Measurements from ENCODE around the gene VPS54. TPM values are rescaled to one million over a fixed set of nuclear protein-coding genes. Genes with fewer than 3 reads are reported as not detected.

The VPS54 gene
- polyA plus RNA-seq, 1 donor (not counting 4 experiments of a cell fraction or from before 2014, with no cell fraction given): 18.2 TPM

- dilution Hi-C loops (cut with MboI; ENCODE audit: extremely low pct_ligation_motif_present, low sequenced_read_pairs): no loop called here
- no peak overlapping the region for H3K4me3 ChIP-seq (ENCODE audit: control insufficient read depth in 2 of 3, extremely low read depth in 1 of 3, insufficient read depth in 2 of 3, low read depth in 1 of 3, low read length in 3 of 3)
- H4K20me1 ChIP-seq (ENCODE audit: control insufficient read depth, extremely low read depth, insufficient read depth, low read length): no peaks in the 10 kb centered on the region
- no peaks in the 10 kb centered on the region for H3K9me1 ChIP-seq (ENCODE audit: control insufficient read depth, extremely low read depth, insufficient read depth, low read length)
- no peak overlapping the region for H2AFZ ChIP-seq (ENCODE audit: control insufficient read depth, low read length)
- no peaks in the 10 kb centered on the region for H3K36me3 ChIP-seq (ENCODE audit: control insufficient read depth in 2 of 2, extremely low read depth in 1 of 2, insufficient read depth in 2 of 2, low read length in 2 of 2)
- DNase-seq (ENCODE audit: low read depth, low spot score) (no peak), FAIRE-seq (no peak)
- no peak overlapping the region for H3K9ac ChIP-seq (ENCODE audit: control insufficient read depth, extremely low read depth, insufficient read depth, low read length)
- no peak overlapping the region for H3K4me2 ChIP-seq (ENCODE audit: control insufficient read depth, extremely low read depth, insufficient read depth, low read depth, low read length)
- TF ChIP-seq, protein P1, sequence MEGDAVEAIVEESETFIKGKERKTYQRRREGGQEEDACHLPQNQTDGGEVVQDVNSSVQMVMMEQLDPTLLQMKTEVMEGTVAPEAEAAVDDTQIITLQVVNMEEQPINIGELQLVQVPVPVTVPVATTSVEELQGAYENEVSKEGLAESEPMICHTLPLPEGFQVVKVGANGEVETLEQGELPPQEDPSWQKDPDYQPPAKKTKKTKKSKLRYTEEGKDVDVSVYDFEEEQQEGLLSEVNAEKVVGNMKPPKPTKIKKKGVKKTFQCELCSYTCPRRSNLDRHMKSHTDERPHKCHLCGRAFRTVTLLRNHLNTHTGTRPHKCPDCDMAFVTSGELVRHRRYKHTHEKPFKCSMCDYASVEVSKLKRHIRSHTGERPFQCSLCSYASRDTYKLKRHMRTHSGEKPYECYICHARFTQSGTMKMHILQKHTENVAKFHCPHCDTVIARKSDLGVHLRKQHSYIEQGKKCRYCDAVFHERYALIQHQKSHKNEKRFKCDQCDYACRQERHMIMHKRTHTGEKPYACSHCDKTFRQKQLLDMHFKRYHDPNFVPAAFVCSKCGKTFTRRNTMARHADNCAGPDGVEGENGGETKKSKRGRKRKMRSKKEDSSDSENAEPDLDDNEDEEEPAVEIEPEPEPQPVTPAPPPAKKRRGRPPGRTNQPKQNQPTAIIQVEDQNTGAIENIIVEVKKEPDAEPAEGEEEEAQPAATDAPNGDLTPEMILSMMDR (optimal IDR thresholded peaks at IDR 0.05 in 1 of 3, IDR thresholded peaks at IDR 0.05 in 1 of 3, conservative IDR thresholded peaks at IDR 0.05 in 1 of 3; ENCODE audit: extremely low read depth in 1 of 3, insufficient read depth in 2 of 3, low read length in 3 of 3): no peak
- TF ChIP-seq EZH2 (IDR thresholded peaks at IDR 0.05; ENCODE audit: low read length): no peak
- no peaks in the 10 kb centered on the region for H3K4me1 ChIP-seq (ENCODE audit: control insufficient read depth, extremely low read depth, insufficient read depth, low read length)
- peaks cover 55% of the 10 kb centered on the region for H3K79me2 ChIP-seq (ENCODE audit: control insufficient read depth, insufficient read depth, low read length)
- no peak overlapping the region for H3K27ac ChIP-seq (ENCODE audit: control insufficient read depth, insufficient read depth, low read length)
- H3K9me3 ChIP-seq (ENCODE audit: control insufficient read depth, low read depth, low read length): no peaks in the 10 kb centered on the region
- no peaks in the 10 kb centered on the region for H3K27me3 ChIP-seq (ENCODE audit: control insufficient read depth, extremely low read depth, insufficient read depth, low read length)
Measured at GRCh38 chr2:64008434-64009009, 10.7 kb downstream of the VPS54 start.

GRCh38 chr2:64007924-64008323 lies 11.3 kb downstream of the VPS54 start:
- dilution Hi-C loops (cut with MboI; ENCODE audit: extremely low pct_ligation_motif_present, low sequenced_read_pairs): no loop called here
- no peak for FAIRE-seq
- Histone ChIP-seq H3K9me1 (ENCODE audit: control insufficient read depth, extremely low read depth, insufficient read depth, low read length) (no peaks in the 10 kb centered on the region), H3K27ac (ENCODE audit: control insufficient read depth, insufficient read depth, low read length) (no peak overlapping the region), H3K4me3 (ENCODE audit: control insufficient read depth in 2 of 3, extremely low read depth in 1 of 3, insufficient read depth in 2 of 3, low read depth in 1 of 3, low read length in 3 of 3) (no peak overlapping the region), H3K36me3 (ENCODE audit: control insufficient read depth in 2 of 2, extremely low read depth in 1 of 2, insufficient read depth in 2 of 2, low read length in 2 of 2) (no peaks in the 10 kb centered on the region), H3K79me2 (ENCODE audit: control insufficient read depth, insufficient read depth, low read length) (peaks cover 53% of the 10 kb centered on the region), H3K27me3 (ENCODE audit: control insufficient read depth, extremely low read depth, insufficient read depth, low read length) (no peaks in the 10 kb centered on the region), H3K9ac (ENCODE audit: control insufficient read depth, extremely low read depth, insufficient read depth, low read length) (no peak overlapping the region), H3K4me1 (ENCODE audit: control insufficient read depth, extremely low read depth, insufficient read depth, low read length) (no peaks in the 10 kb centered on the region), H2AFZ (ENCODE audit: control insufficient read depth, low read length) (no peak overlapping the region), H3K9me3 (ENCODE audit: control insufficient read depth, low read depth, low read length) (no peaks in the 10 kb centered on the region), H4K20me1 (ENCODE audit: control insufficient read depth, extremely low read depth, insufficient read depth, low read length) (no peaks in the 10 kb centered on the region), H3K4me2 (ENCODE audit: control insufficient read depth, extremely low read depth, insufficient read depth, low read depth, low read length) (no peak overlapping the region)
- TF ChIP-seq, protein P1 (optimal IDR thresholded peaks at IDR 0.05 in 1 of 3, IDR thresholded peaks at IDR 0.05 in 1 of 3, conservative IDR thresholded peaks at IDR 0.05 in 1 of 3; ENCODE audit: extremely low read depth in 1 of 3, insufficient read depth in 2 of 3, low read length in 3 of 3): no peak
- TF ChIP-seq EZH2 (IDR thresholded peaks at IDR 0.05; ENCODE audit: low read length): no peak
- no peak for DNase-seq (ENCODE audit: low read depth, low spot score)
